GM18526 (cell line): Measurements from ENCODE around the gene ADGRG4.
"Not testable (repeated sequence)": the region's sequence is repeated elsewhere in the genome, so short reads cannot be mapped to it uniquely, and the experiment has no call there.

Source experiments
- POLR2A ChIP-seq: IDR thresholded peaks from 3 replicates; pipeline ENCODE4 v1.6.1; 2011; ENCODE audit not compliant: insufficient read length; ENCODE audit errors: extremely low read depth

ADGRG4 gene

GRCh38 chrX:136300721-136301120 is at the start of gene ADGRG4:
TSS of gene ADGRG4 (plus strand) at chrX:136300963. CDS start at chrX:136308778, 7,815 bp downstream.
- TF ChIP-seq POLR2A: not testable (repeated sequence)

- TF ChIP-seq POLR2A: peak; percentile 72
Observed at GRCh38 chrX:136251041-136251991, 49.4 kb upstream of the ADGRG4 start, which contains the start of gene MAP7D3. TSS of gene MAP7D3 (minus strand) at chrX:136251400. CDS start at chrX:136251358, 42 bp downstream.

DNA sequence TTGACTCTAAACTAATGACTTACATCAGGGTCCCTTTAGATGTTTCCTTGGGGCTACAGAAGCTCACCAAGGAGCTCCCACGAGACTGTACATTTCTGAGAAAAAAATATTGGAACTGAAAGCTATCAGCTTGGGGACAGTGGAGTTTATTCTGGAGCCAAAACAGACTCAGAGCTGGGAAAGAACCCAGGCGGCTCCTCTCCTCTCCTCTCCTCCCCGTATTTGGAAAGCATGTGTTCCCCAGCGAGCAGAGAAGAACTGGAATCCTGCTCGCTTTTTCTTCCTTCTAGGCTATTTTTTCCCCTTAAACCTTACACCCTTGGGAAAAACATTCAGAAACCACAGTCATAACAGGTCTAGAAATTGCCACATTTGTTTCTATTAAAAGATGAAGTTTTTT is 45.2 kb upstream of the ADGRG4 start:
- TF ChIP-seq POLR2A: no peak

DNA sequence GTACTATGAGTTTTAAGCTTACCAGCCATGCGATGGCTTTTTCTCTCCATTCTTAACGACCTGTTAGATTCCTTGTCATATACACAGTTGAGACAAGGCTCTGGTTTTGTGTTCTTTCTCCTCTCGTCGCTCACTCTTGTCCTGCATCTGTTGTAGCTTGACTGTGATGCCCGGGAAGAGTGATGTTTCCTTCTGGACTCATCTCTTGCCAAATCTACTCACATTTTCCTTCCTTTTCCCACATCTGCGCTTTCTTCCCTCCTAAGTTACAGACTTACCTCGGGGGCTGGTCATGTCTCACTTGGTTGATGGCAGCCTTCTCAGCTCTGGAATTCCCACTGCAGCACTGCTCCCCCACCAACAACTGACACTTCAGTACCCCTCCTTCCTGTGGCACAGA is 44.7 kb upstream of the ADGRG4 start:
- no peak for TF ChIP-seq POLR2A

DNA sequence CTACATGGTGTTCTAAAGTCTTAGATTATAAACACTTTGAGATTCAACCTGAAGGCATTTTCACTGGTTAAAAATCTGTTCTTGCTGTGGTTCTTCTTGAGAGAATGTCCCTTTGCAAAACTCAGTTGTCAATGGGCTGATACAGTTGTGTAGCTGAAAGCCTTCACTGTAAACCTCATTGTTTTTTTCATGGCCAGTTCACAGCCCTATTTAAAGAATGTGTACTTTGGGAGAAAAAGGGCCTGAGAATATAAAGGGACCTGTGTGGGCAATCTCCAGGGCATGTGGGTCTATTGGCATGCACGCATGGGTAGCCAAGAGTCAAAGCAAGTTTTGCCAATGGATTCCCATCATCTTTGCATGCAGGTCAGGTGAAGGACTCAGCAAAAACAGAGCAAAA is 41.8 kb upstream of the ADGRG4 start:
- no peak for TF ChIP-seq POLR2A

GRCh38 chrX:136259543-136259942 is 41.2 kb upstream of the ADGRG4 start:
- no peak for TF ChIP-seq POLR2A

DNA sequence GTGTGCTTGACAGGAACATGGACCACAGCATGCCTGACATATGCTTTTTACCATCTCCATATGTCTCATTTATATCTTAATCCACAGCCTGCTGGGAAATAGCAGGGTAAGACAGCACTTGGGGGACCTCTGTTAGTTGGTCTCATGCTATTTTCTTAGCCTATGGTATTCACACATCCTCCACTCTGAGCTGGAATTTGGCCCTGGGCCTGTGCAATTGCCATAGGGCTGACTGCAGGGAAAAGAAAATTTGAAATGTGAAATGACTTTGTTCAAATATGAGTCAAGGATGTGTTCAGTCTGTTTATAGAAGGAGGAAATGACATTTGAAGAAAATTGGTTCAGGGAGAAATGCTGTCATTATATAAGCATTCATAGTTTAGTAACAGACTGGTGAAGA is 40.0 kb upstream of the ADGRG4 start:
- TF ChIP-seq POLR2A: no peak

- TF ChIP-seq POLR2A: no peak
Observed at GRCh38 chrX:136261321-136261720, 39.4 kb upstream of the ADGRG4 start.

DNA sequence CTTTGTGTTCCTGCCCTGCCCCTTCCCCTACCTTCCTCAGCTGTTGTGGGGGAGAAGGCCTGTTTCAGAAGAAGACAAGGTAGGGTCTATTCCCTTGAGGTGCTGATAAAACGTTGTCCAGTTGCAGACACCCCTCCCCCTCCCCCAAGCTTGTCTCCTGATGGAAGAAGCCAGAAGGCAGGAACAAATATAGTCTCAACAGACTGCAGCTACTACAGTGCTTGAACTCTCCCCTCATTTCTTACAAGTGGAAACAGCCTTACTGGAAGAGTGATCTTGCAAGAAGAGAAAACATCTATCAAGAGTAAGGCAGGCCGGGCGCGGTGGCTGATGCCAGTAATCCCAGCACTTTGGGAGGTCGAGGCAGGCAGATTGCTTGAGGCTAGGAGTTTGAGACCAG is 38.5 kb upstream of the ADGRG4 start:
- TF ChIP-seq POLR2A: no peak

GRCh38 chrX:136262812-136263315 is 37.9 kb upstream of the ADGRG4 start:
- no peak for TF ChIP-seq POLR2A

DNA sequence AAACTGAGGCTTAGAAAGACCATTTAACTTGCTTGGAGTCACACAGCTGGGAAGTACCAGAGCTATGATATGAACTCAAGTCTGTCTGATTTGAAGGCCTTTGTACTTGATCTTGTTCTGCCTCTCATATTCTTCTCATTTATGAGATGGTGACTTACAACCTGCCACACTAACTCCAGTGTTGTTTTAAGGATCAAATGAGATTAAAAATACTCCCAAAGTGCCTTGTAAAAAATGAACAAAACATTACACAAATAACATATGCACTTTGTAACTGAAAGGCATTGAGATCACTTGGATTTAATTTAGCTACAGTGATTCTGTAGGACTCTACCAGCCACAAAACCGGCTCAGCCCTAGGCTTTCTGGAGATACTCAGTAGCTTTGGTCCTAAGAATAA is 33.9 kb upstream of the ADGRG4 start:
- TF ChIP-seq POLR2A: no peak

DNA sequence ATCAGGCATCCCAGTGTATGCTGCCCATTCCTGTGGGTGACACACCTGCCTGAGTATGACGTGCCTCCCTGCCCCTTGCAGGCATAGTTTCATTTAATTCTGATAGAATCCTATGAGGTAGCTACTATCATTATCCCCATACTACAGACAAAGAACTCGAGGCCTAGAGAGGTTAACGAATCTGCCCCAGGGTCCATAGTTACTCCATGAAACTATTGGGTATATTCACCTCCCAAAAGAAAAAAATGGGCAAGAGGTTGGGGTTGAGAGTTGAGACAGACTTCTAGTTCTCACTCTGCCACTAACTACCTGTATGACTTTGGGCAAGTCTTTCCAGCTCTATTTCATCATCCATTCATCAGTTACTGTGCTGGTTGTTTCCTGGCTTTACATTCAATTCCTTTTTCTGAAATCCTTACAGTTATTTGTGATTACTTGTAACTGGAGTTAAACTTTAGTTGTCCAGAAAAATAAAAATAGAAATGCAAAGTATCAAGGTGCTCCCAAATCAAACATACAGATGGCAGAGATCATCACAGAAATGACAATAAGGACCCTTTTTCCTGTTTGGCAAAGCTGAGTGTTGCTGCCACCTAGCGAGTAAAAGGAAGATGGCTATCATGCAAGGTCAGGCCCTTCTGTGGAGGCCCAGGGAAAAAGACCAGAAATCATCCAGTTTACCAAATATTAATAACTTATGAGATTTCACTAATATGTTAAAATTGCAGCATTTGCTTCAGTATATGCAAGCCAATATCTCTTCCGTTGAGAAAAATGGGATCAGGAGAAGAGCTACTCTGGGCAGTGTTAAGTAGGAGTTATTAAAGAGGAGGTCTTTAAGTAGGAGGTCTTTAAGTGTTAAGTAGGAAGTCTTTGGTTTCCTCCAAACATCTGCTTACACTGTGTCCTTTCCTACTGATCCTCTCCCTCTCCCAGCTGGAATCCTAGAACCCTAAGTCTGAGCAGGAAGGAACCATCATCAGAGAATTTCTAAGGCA is 32.4 kb upstream of the ADGRG4 start:
- TF ChIP-seq POLR2A: no peak

- TF ChIP-seq POLR2A: no peak
Observed at GRCh38 chrX:136269921-136270320, 30.8 kb upstream of the ADGRG4 start.

DNA sequence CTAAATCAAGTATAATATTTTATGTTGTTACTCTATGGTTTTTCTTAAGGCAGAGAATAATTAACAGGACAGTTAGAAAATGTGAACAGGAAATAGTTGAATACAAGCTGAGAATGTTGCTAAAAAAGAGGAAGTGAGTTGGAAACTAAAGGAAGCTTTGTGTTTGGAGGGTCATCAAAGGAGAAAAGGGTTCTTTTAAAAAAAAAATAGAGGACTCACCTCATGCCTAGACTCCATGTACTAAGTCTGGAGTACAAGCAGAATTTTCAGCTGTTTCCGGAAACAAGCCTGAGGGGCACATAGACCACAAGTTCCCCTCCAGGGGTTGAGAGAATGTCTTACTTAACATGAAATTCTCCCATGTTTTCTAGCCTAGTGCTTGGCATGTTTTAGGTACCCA is 29.5 kb upstream of the ADGRG4 start:
- no peak for TF ChIP-seq POLR2A

GRCh38 chrX:136272325-136272724 is 28.4 kb upstream of the ADGRG4 start:
- TF ChIP-seq POLR2A: no peak
